Activated effector memory CD4-positive, alpha-beta T cell treated with Interleukin-2 at 50 U/mL for 16 hours (primary cell): ENCODE data around the gene NIF3L1.
"Not testable (repeated sequence)": the region's sequence is repeated elsewhere in the genome, so short reads cannot be mapped to it uniquely, and the experiment has no call there.

Source experiments
- DNase-seq: peaks from one replicate; pipeline ENCODE4 v3.0.0-alpha.2; 2020

The NIF3L1 gene

GRCh38 chr2:200873560-200873959 lies 15.6 kb upstream of the NIF3L1 start:
- DNase-seq, result no peak

GRCh38 chr2:200877443-200877842 lies 11.7 kb upstream of the NIF3L1 start:
- DNase-seq, result no peak

- no peak for DNase-seq
Measured at GRCh38 chr2:200878289-200878880, 10.8 kb upstream of the NIF3L1 start.

- DNase-seq, result not testable (repeated sequence)
Measured at GRCh38 chr2:200881715-200882249, 7.4 kb upstream of the NIF3L1 start.

- no peak for DNase-seq
Measured at GRCh38 chr2:200899482-200899881, 10.3 kb downstream of the NIF3L1 start.

GRCh38 chr2:200901459-200902072 lies 12.4 kb downstream of the NIF3L1 start:
- peak; percentile 49 for DNase-seq

- DNase-seq, result peak; percentile 18
Measured at GRCh38 chr2:200905618-200906296, 16.6 kb downstream of the NIF3L1 start.

- DNase-seq, result no peak
Measured at GRCh38 chr2:200909958-200910357, 20.8 kb downstream of the NIF3L1 start.

- no peak for DNase-seq
Measured at GRCh38 chr2:200913654-200914053, 24.5 kb downstream of the NIF3L1 start.

GRCh38 chr2:200922439-200922838 lies 33.3 kb downstream of the NIF3L1 start:
- DNase-seq, result no peak

- no peak for DNase-seq
Measured at GRCh38 chr2:200929334-200930249, 40.4 kb downstream of the NIF3L1 start.

GRCh38 chr2:200930947-200931626 lies 41.9 kb downstream of the NIF3L1 start:
- no peak for DNase-seq

- no peak for DNase-seq
Measured at GRCh38 chr2:200939832-200940231, 50.7 kb downstream of the NIF3L1 start.

GRCh38 chr2:200943527-200944105 lies 54.4 kb downstream of the NIF3L1 start:
- DNase-seq, result no peak

- DNase-seq, result no peak
Measured at GRCh38 chr2:200944467-200945394, 55.6 kb downstream of the NIF3L1 start.

- no peak for DNase-seq
Measured at GRCh38 chr2:200945395-200945729, 56.2 kb downstream of the NIF3L1 start.

GRCh38 chr2:200950378-200950777 lies 61.2 kb downstream of the NIF3L1 start:
- no peak for DNase-seq
